ENCODE measurements around the gene CRYBG1.
"Not testable (repeated sequence)": the region's sequence is repeated elsewhere in the genome, so short reads cannot be mapped to it uniquely, and the experiment has no call there.

CRYBG1 gene

DNA sequence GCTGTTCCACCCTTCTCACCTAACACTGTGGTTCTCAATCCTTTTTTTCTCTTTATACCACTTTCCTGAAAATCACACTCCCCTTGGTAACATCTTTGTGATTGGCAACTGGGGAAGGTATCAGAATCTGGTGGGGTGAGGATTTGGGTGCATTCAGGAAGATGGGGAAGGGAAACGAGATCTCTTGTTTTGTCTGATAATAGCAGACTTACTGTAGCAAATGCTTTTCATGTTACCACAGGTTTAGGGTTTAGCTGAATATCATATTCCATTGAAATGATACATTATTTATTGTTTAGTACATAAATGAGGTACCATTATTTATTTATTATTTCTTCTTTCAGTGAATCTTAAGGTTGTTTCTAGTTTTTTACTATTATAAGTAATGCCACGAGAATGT is 168.0 kb downstream of the CRYBG1 start:
- DNase-seq (ENCODE audit: low spot score), result no peak

DNA sequence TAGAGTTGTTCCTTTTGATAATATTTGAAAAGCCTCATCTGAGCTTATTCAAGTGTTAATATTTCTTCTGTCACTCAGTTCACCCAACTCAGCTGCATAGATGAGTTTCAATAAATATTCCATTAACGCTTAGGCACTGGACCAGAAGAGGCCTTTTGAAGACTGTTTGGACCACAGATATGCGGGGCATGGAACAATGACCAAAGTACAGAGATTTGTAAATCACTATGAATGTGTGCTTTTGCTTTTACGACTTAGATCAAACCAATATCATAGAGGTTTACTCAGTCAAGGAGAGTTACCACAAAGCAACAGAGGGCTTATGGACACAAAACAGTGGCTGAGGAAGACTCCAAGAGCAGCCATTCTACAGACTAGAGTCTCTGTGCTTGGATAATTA is 168.9 kb downstream of the CRYBG1 start:
- DNase-seq (ENCODE audit: low spot score), result no peak

DNA sequence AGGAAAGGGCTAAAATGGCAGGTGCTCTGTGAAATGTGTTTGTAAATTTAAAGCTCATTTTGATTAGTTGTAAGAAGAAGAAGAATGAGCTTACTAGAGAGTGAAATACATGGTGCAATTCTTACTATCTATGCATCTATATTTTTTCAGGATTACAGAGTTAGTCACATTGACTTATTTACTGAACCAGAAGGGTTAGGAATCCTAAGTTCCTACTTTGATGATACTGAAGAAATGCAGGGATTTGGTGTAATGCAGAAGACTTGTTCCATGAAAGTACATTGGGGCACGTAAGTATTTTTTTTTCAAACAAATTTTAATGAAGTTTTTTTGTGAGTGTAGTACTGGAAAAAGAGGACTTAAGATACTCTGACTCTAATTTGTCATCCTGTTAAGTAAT is 169.5 kb downstream of the CRYBG1 start:
- no peak for DNase-seq (ENCODE audit: low spot score)

GRCh38 chr6:106530502-106530901 is 170.0 kb downstream of the CRYBG1 start:
- DNase-seq (ENCODE audit: low spot score), result no peak

GRCh38 chr6:106533054-106533453 is 172.5 kb downstream of the CRYBG1 start:
- DNase-seq (ENCODE audit: low spot score), result no peak

- DNase-seq (ENCODE audit: low spot score), result no peak
Measured at GRCh38 chr6:106534004-106534403, 173.5 kb downstream of the CRYBG1 start.

- DNase-seq (ENCODE audit: low spot score), result no peak
Measured at GRCh38 chr6:106534564-106534982, 174.1 kb downstream of the CRYBG1 start.

DNA sequence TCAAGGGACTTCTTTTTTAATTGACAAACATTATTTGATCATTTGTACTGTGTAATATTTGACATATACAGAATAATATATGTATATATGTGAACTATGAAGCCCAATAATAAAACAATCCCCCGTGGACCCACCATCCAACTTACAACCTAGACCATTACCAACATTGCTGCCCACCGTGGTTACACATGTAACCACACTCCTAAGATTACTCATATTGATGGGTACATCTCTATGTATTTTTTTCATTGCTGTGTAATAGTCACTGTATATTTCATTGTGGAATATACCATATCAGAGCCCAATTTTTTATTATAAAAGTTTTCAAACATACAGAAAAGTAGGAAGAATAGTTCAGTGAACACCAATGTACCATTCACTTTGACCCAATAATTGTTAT is 174.5 kb downstream of the CRYBG1 start:
- DNase-seq (ENCODE audit: low spot score), result no peak

DNA sequence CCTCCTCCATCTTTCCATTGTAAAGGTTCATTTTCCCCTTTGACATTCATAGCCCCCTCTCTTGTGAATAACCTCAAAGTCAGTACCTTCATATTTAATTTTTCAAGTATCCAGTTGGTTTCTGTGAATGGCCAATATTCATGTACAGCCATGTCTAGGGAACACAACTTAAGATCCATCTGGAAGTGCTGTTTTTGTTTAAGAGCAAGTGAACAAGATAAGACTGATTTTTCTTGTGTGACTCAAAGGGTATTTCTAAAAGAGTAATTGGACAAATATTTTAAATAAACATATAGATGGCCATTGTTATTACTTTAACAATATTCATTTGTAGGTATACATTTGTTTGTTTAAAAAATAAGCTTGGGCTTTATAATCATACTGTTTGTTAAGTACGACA is 175.8 kb downstream of the CRYBG1 start:
- DNase-seq (ENCODE audit: low spot score), result no peak

DNA sequence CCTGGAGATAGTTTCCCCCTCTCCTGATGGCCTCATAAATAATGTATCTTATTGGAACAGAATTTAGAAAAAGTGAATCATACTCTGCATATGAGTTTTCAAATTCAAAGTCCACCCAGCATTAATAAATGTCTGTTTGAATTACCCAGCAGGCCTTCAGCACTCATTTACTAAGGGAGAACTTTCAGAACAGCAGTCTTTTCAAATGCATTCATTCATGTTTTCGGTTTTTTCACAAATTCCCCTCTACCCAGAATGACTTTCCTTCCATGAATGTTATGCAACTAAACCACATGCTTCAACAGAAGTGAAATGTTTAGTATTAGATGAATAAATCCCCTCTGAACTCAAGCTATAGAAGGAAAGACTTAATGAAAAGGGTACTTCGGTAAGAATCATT is 176.3 kb downstream of the CRYBG1 start:
- no peak for DNase-seq (ENCODE audit: low spot score)

DNA sequence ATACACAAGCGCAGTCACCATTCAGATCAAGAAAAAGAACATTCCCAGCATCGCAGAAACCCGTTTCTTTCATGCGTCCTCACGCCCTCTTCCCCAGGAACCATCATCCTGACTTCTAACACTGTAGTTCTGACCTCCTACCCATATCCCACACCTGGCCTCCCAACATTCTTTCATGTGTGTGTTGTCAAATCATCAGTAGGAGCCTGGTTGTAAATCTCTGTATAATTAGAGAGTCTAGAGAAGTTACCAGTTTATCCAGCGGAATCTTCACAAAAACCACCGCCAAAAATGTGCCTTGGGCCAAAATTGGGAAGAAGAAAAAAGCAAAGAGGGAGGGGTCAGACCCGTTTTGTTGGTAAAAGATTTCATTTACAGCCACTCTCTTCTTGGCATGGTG is 177.1 kb downstream of the CRYBG1 start:
- no peak for DNase-seq (ENCODE audit: low spot score)

DNA sequence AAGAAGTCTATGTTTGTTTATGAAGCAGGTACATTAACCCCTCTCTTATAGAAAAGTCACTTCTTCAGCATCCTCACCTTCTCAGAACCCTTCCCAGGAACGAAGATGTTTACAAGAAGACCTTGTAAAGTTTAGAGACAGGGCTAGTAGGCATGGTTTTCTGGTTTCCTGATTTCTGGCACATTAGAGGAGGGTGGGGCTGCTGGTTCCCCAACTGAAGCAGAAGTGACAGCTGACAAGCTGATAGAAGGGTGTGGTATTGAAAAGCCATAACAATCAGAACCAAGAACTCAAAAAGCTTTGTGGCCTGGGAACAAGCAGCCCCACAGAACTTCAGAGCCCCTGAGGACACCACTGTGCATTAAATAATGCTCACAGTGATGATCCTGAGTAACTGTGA is 177.6 kb downstream of the CRYBG1 start:
- DNase-seq (ENCODE audit: low spot score), result no peak

- peak; percentile 39 for DNase-seq (ENCODE audit: low spot score)
Measured at GRCh38 chr6:106539936-106540335, 179.4 kb downstream of the CRYBG1 start.

GRCh38 chr6:106540432-106540831 is 179.9 kb downstream of the CRYBG1 start:
- DNase-seq (ENCODE audit: low spot score), result no peak

- DNase-seq (ENCODE audit: low spot score), result no peak
Measured at GRCh38 chr6:106540907-106541306, 180.4 kb downstream of the CRYBG1 start.

GRCh38 chr6:106546261-106546690 is 185.8 kb downstream of the CRYBG1 start:
- DNase-seq (ENCODE audit: low spot score), result no peak

GRCh38 chr6:106546691-106547414 is 186.3 kb downstream of the CRYBG1 start:
- peak; percentile 16 for DNase-seq (ENCODE audit: low spot score)

DNA sequence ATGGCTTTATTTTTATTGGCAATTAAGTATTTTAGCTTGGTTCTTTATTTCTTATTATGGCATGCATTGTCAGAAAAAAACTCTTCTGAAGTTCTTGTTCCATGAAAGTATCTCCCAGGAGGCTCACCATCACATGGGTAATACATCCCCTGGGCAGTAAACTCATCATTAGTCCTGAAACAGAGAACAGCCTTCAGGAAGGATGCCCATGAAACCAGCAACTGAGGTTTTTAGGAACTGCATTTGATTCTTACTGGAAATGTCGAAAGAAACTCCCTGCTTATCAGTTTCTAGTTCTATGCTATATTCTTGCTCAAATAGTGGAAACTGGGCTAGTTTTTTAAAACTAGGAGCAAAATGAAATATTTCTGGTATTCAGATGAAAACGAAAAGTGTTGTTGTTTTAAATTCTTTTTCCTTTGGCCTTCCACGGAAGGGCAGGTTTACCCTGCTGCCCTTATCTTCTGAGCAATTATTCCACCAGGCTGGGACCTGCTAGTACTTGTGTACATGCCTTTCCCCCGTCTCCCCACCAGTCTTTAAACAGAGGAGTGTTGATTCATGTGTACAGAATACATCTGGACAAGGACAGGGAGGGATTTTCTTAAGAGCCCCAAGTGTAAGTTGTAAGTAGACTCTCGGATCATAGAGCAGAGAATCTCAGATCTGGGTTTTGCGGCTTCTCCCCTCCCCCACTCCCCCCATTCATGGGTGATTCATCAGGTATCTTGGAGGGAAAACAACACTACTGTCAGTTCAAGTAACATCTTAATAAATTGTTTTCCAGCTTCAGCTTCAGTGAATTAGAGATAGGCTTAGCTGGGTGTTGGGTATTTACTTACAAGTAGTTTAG is 187.3 kb downstream of the CRYBG1 start:
- no peak for DNase-seq (ENCODE audit: low spot score)

DNA sequence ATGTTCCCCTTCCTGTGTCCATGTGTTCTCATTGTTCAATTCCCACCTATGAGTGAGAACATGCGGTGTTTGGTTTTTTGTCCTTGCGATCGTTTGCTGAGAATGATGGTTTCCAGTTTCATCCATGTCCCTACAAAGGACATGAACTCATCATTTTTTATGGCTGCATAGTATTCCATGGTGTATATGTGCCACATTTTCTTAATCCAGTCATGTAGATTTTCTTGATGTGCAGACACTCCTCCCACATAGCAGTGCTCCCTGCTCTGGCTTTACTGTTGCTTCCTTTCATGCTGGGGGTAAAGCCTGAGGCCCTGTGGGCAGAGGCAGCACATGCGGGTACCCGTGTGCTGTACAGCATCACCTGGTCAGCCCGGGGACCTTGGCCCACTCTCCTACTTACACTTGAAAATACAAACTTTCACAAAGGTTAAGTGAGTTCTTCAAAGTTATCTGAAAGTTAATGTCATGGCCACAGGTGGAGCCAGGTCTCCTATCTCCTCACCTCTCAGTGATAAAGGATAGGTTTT is 188.5 kb downstream of the CRYBG1 start:
- not testable (repeated sequence) for DNase-seq (ENCODE audit: low spot score)

DNA sequence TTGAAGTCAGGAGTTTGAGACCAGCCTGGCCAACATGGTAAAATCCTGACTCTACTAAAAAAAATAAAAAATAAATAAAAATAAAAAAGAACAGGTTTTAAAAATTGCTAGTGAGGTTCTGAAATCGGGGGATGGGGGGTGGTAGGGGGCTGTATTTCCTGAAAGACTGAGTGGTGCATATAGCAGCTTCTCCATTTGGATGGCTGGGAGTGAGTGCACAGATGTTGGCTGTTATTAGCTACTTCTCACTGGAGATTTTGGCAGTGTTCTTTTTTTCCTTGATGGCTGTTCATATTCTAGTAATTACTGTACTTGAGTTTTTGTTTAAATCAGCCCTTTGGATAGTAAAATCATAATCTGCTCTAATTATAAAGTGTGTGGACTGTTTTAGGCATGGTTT is 189.0 kb downstream of the CRYBG1 start:
- DNase-seq (ENCODE audit: low spot score), result no peak

DNA sequence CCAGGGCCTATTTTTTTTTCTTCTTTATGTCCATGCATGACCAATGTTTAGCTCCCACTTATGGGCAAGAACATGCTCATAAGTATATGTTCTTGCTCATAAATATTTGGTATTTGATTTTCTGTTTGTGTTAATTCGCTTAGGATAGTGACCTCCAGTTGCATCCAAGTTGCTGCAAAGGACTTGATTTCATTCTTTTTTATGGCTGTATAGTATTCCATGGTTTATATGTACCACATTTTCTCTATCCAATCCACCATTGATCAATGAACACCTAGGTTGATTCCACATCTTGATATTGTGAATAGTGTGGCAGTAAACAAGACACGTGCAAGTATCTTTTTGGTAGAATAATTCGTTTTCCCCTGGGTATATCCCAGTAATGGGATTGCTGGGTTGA is 190.6 kb downstream of the CRYBG1 start:
- no peak for DNase-seq (ENCODE audit: low spot score)

- no peak for DNase-seq (ENCODE audit: low spot score)
Measured at GRCh38 chr6:106553440-106553839, 192.9 kb downstream of the CRYBG1 start.

DNA sequence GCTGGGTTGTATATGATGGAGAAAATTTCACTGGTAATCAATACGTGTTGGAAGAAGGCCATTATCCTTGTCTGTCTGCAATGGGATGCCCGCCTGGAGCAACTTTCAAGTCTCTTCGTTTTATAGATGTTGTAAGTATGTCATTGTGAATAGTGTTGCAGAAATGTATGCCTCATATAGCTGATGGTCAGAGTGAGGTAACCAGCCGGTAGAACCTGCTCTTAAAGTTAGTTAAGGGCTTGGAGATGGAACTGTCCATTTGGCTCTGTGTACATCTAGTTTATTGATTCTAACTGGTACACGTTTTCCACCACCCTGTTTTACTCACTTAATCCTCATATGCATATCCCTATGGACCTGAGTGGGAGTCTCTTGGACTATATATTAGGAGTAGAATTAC is 195.2 kb downstream of the CRYBG1 start:
- DNase-seq (ENCODE audit: low spot score), result no peak
